CMK (cell line): ENCODE measurements around the gene OR7C1.
"Not testable (repeated sequence)": the region's sequence is repeated elsewhere in the genome, so short reads cannot be mapped to it uniquely, and the experiment has no call there.

Source experiments
- DNase-seq: peaks from one replicate; pipeline ENCODE4 v3.0.0-alpha.2; 2010; ENCODE audit warnings: low read depth

OR7C1 gene

DNA sequence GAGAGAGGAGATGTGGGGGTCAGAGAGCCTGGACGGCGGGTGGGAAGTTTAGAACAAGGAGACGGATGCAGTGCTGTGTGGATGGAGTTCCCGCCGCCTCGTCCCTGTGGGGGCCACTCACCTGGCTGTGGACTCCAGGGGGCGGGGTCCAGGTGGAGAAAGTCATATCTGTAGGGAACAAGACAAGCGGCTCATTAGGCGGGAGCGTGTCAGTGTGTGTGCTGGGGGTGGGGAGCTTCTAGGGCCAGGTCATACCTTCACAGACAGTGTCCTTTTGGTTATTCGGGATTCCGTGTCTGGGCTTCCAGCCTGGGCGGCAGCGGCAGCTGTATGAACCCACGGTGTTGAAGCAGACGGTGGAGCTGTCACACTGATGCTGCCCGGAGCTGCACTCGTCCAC lies 69.6 kb downstream of the OR7C1 start:
- not testable (repeated sequence) for DNase-seq

DNA sequence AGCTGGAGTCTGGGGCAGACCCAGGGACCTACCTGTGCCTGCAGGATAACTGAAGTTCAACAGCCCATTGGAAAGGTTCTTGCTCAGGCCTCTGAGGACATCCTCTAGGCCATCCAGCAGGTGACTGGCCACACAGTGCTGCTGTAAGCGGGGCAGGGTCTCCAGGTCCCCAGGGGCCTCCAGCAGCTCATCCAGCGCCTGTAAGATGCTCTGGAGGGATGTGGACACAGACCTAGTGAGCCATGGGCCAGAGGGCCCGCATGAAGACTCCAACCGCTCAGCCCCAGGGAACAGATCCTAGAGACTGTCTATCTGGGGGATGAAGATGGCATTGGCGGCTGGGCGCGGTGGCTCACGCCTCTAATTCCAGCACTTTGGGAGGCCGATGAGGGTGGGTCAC lies 70.6 kb downstream of the OR7C1 start:
- no peak for DNase-seq

DNA sequence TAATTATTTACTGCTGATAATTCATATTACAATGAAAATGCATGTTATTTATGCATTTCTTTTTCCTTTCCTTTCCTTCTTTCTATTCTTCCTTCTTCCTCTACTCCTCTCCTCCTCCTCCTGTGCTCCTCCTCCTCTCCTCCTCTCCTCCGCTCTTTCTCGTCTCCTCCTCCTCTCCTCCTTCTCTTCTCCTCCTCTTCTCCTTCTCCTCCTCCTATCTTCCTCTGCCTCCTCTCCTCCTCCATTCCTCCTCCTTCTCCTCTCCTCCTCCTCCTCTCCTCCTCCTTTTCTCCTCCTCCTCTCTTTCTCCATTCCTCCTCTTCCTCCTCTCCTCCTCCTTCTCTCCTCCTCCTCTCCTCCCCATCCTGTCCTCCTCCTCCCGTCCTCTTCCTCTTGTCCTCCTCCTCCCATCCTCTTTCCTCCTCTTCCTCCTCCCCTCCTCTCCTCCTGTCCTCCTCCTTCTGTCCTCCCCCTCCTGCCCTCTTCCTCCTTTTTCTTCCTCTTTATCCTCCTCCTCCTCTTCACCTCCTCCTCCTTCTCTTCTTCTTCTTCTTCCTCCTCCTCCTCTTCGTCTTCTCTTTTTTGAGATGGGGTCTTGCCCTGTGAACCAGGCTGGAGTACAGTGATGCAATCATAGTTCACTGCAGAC lies 71.4 kb downstream of the OR7C1 start:
- DNase-seq: no peak

DNA sequence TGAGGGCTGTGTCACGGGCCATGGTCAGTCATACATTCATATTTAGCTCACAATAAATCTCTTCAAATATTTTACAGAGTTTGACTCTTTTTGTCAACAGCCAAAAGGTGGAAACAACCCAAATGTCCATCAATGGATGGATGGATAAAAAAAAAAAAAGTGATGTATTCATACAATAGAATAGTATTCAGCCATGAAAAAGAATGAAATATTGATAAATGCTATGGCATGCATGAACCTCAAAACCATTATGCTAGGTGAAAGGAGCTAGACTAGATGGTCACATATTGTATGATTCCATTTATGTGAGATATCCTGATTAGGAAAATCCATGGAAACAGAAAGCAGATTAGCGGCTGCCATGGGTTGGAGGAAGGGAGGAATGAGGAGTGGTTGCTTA lies 72.9 kb downstream of the OR7C1 start:
- no peak for DNase-seq

DNA sequence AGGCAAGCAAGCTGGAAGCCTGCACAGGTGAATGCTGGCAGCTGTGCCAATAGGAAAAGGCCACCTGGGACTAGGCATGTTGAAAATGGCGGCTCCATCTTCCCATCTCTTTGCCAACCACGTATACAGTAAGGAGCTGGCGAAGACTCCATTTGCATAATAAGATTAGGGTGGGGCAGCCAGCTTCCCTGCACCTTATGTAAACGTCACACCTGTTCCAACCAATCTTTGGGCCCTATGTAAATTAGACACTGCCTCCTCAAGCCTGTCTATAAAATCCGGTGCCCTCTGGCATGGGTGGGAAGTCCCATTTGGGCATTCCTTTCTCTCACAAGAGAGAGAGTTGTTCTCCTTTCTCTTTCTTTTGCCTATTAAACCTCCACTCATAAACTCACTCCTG lies 73.4 kb downstream of the OR7C1 start:
- DNase-seq: no peak

DNA sequence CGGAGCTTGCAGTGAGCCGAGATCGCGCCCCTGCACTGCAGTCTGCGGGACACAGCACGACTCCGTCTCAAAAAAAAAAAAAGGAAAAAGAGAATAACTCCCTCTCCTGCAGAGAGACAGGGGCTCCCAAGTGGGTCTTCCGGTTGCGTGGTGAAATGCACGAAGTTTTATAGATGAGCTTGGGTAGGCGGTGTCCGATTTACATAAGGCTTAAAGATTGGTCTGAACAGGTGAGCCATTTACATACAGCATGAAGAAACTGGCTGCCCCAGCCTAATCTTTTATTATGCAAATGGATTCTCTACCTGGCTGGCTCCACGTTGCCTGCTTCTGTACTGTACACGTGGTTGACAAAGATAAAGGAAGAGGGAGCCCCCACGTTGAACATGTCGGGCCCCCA lies 76.2 kb downstream of the OR7C1 start:
- DNase-seq: no peak

DNA sequence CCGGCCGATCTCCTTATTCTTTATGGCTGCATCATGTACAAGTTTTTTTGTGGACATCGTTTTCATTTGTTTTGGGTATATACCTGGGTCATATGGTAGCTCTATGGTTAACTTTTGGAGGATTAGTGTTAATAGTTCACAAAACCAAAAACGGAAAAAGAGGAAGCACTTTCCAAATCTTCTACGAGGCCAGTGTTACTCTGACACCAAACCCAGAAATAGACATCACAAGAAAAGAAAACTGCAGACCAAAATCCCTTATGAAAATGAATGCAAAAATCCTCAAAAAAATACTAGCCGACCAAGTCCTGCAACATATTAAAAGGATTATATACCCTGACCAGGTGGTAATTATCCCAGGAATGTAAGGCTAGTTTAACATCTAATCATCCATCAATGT lies 86.4 kb downstream of the OR7C1 start:
- no peak for DNase-seq
